NT2/D1 (cell line): ENCODE measurements around the gene MRGPRX4.

Experiments
- SUZ12 ChIP-seq: IDR thresholded peaks from 2 replicates; pipeline ENCODE4 v1.6.1; 2011; ENCODE audit not compliant: insufficient read length, insufficient read depth; ENCODE audit errors: extremely low read depth
- YY1 ChIP-seq: IDR thresholded peaks from 2 replicates; pipeline ENCODE4 v1.6.1; 2011; ENCODE audit not compliant: insufficient read length, insufficient read depth
- ZNF274 ChIP-seq: IDR thresholded peaks from 2 replicates; pipeline ENCODE4 v1.6.1; 2011; ENCODE audit warnings: mild to moderate bottlenecking, low read depth, low read length

DNA sequence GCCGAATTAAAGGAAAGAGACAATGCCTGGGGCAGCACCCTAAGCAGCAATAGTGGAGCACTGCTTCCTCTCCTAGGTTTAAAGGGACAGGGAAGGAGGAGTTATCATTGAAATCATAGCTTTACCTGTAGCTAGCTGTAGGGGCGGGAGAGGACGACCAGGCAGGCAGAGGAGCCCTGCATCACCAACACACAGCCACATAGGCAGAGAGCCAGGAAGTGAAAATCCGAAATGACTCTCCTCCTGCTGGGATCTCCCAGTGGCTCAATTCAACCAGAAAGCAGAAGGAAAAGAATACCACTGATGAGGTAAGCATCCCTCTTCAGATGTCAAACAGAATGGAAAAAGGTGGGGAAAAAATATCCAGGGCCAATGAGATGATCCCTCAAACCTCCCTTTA lies 20.4 kb downstream of the MRGPRX4 start:
- TF ChIP-seq YY1 = no peak
- no peak for TF ChIP-seq ZNF274
- no peak for TF ChIP-seq SUZ12
